Spleen (tissue), 7 donors: ENCODE results near the gene SLC2A6.

Experiments
- CTCF ChIP-seq, 11 experiments: fragments of 200-600 bp in 7 of 11; fragments of 450-650 bp in 4 of 11; sonication (generic) in 4 of 11; IDR thresholded peaks in 8 of 11; conservative IDR thresholded peaks in 3 of 11; 1 replicate in 7 of 11; 2 replicates in 4 of 11; pipeline versions ENCODE4 v1.4.0 to v1.8.0; 2016 to 2021; ENCODE audit warnings: antibody characterized with exemption in 11 of 11, inconsistent platforms in 4 of 11, mild to moderate bottlenecking in 1 of 11
- POLR2AphosphoS5 ChIP-seq, 3 donors: sonication (generic); formaldehyde crosslinking; IDR thresholded peaks; one replicate each; pipeline ENCODE4 v1.5.1; 2017; ENCODE audit warnings: antibody characterized with exemption in 3 of 3
- donor health status: DM: no; HTN: no; CAD: no; lungs with moderate emphysema.
- donor health status: DM: no; HTN: no; CAD: no.
- donor health status: DM: no; HTN: no; CAD: no.

DNA sequence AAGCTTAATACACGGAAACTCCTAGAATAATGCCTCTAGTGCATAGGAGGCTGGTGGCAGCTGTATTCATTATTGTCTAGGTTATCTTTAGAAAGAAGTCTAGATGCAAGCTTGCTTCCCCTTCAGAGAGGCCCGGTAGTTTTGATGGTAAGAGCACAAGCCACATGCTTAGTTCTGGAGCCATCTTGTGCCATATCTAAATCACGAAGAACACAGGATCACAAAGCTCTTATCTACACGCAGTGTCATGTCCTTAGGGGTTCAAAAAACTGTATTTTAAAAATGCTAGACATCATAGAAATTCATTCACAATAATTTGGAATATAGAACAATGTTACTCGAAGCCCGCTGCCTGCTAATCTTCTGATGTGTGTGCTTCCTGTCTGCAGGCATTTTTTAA, 12.9 kb downstream of the SLC2A6 start:
- TF ChIP-seq POLR2AphosphoS5 (IDR thresholded peaks at IDR 0.05) (no peak), CTCF (IDR thresholded peaks at IDR 0.05 in 8 of 11, conservative IDR thresholded peaks at IDR 0.05 in 3 of 11) (no peak)
